Body of pancreas (tissue), 4 donors: ENCODE data around the gene FAM135A.

ENCODE experiments used
- POLR2A ChIP-seq, 3 donors: fragments of 450-650 bp; IDR thresholded peaks; one replicate each; pipeline ENCODE4 v1.6.1; 2016; ENCODE audit warnings: antibody characterized with exemption in 3 of 3, mild to moderate bottlenecking in 2 of 3
- TF ChIP-seq, protein P1 (sequence below), 7 experiments: fragments of 450-650 bp in 4 of 7; fragments of 200-600 bp in 3 of 7; sonication (generic) in 3 of 7; IDR thresholded peaks; one replicate each; pipeline ENCODE4 v1.5.1; 2016 to 2019; ENCODE audit warnings: antibody characterized with exemption in 7 of 7

DNA sequence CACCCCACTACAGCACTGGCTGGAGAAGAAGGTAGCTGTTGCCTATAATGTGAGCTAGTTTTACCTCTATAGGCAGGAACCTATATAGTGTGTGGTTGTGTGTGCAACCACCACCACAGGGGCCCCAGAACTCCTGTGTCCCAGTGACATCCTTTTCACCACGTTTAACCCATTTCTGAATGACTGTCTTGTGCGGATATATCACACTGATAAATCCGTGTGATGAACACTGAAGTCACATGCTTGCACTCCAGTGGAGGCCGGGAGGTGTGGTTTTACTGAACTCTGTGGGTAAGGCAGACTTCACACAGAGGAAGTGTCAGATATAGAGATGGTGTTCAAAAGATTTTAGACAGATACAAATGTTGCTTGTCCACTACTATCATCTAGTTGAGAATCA lies 185.9 kb downstream of the FAM135A start:
- TF ChIP-seq, protein P1, sequence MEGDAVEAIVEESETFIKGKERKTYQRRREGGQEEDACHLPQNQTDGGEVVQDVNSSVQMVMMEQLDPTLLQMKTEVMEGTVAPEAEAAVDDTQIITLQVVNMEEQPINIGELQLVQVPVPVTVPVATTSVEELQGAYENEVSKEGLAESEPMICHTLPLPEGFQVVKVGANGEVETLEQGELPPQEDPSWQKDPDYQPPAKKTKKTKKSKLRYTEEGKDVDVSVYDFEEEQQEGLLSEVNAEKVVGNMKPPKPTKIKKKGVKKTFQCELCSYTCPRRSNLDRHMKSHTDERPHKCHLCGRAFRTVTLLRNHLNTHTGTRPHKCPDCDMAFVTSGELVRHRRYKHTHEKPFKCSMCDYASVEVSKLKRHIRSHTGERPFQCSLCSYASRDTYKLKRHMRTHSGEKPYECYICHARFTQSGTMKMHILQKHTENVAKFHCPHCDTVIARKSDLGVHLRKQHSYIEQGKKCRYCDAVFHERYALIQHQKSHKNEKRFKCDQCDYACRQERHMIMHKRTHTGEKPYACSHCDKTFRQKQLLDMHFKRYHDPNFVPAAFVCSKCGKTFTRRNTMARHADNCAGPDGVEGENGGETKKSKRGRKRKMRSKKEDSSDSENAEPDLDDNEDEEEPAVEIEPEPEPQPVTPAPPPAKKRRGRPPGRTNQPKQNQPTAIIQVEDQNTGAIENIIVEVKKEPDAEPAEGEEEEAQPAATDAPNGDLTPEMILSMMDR (IDR thresholded peaks at IDR 0.05), result no peak
- no peak for TF ChIP-seq POLR2A (IDR thresholded peaks at IDR 0.05)
